ENCODE measurements around the gene ARHGAP31. TPM values are rescaled to one million over a fixed set of nuclear protein-coding genes. Genes with fewer than 3 reads are reported as not detected.
A peak's percentile ranks its signal among the peaks of the same experiment; 100 is the strongest.

ARHGAP31 gene
- total and polyA plus RNA-seq, 2 experiments from 2014 or later: 1.2 to 4.3 TPM

DNA sequence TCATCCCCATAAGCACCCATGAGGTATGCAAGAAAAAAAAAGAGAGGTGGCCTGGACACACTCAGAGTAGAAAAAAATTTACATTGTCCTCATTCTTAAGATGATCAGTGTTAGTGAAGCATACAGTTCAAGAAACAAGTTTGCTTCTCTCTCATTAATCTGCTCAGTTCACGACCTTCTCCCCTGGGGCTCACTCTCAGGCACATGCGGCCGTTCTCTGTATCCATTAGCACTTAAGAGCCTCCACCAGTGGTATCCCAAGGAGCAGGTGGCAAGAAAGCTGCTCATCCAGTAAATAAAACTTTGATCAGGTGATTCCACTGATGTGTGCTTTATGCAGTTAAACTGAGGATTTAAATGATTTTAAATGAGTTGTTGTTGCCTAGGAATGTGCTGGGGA, 57.4 kb downstream of the ARHGAP31 start:
- no peaks in the 10 kb centered on the region for H3K79me2 ChIP-seq (replicated peaks; ENCODE audit: insufficient read depth)
- no peaks in the 10 kb centered on the region for H4K20me1 ChIP-seq (replicated peaks; ENCODE audit: insufficient read depth)
- peaks cover 62% of the 10 kb centered on the region for H3K4me1 Mint-ChIP-seq
- H3K27ac Mint-ChIP-seq: no peak overlapping the region
- DNase-seq (ENCODE audit: low spot score): no peak
- no peaks in the 10 kb centered on the region; the same call in 1 of the 2 replicates for H3K9me2 ChIP-seq (ENCODE audit: insufficient read depth)
- no peaks in the 10 kb centered on the region; the same call in 1 of the 2 replicates for H3F3A ChIP-seq (replicated peaks; ENCODE audit: low read depth)
- H3K36me3 Mint-ChIP-seq (ENCODE audit: low read depth): peaks cover 15% of the 10 kb centered on the region
- H2AFZ ChIP-seq: no peak overlapping the region
- ATAC-seq: no peak
- no peaks in the 10 kb centered on the region for H3K36me3 ChIP-seq (ENCODE audit: insufficient read depth)
- H3K4me3 ChIP-seq: no peak overlapping the region
- H3K27ac ChIP-seq (ENCODE audit: low read depth): no peak overlapping the region; the same call in 1 of the 2 replicates
- H3K4me2 ChIP-seq: peak overlapping the region; percentile 63; the same call in 1 of the 2 replicates
- no peak overlapping the region for H3K4me3 Mint-ChIP-seq
- no peaks in the 10 kb centered on the region for H3K27me3 ChIP-seq (ENCODE audit: insufficient read depth)
- H3K27me3 Mint-ChIP-seq (ENCODE audit: insufficient read depth, low read depth, poor library complexity): peaks cover 3% of the 10 kb centered on the region
- peaks cover 15% of the 10 kb centered on the region for H3K9me3 Mint-ChIP-seq
- peaks cover 54% of the 10 kb centered on the region for H3K4me1 ChIP-seq (ENCODE audit: insufficient read depth)
- TF ChIP-seq, protein P1, sequence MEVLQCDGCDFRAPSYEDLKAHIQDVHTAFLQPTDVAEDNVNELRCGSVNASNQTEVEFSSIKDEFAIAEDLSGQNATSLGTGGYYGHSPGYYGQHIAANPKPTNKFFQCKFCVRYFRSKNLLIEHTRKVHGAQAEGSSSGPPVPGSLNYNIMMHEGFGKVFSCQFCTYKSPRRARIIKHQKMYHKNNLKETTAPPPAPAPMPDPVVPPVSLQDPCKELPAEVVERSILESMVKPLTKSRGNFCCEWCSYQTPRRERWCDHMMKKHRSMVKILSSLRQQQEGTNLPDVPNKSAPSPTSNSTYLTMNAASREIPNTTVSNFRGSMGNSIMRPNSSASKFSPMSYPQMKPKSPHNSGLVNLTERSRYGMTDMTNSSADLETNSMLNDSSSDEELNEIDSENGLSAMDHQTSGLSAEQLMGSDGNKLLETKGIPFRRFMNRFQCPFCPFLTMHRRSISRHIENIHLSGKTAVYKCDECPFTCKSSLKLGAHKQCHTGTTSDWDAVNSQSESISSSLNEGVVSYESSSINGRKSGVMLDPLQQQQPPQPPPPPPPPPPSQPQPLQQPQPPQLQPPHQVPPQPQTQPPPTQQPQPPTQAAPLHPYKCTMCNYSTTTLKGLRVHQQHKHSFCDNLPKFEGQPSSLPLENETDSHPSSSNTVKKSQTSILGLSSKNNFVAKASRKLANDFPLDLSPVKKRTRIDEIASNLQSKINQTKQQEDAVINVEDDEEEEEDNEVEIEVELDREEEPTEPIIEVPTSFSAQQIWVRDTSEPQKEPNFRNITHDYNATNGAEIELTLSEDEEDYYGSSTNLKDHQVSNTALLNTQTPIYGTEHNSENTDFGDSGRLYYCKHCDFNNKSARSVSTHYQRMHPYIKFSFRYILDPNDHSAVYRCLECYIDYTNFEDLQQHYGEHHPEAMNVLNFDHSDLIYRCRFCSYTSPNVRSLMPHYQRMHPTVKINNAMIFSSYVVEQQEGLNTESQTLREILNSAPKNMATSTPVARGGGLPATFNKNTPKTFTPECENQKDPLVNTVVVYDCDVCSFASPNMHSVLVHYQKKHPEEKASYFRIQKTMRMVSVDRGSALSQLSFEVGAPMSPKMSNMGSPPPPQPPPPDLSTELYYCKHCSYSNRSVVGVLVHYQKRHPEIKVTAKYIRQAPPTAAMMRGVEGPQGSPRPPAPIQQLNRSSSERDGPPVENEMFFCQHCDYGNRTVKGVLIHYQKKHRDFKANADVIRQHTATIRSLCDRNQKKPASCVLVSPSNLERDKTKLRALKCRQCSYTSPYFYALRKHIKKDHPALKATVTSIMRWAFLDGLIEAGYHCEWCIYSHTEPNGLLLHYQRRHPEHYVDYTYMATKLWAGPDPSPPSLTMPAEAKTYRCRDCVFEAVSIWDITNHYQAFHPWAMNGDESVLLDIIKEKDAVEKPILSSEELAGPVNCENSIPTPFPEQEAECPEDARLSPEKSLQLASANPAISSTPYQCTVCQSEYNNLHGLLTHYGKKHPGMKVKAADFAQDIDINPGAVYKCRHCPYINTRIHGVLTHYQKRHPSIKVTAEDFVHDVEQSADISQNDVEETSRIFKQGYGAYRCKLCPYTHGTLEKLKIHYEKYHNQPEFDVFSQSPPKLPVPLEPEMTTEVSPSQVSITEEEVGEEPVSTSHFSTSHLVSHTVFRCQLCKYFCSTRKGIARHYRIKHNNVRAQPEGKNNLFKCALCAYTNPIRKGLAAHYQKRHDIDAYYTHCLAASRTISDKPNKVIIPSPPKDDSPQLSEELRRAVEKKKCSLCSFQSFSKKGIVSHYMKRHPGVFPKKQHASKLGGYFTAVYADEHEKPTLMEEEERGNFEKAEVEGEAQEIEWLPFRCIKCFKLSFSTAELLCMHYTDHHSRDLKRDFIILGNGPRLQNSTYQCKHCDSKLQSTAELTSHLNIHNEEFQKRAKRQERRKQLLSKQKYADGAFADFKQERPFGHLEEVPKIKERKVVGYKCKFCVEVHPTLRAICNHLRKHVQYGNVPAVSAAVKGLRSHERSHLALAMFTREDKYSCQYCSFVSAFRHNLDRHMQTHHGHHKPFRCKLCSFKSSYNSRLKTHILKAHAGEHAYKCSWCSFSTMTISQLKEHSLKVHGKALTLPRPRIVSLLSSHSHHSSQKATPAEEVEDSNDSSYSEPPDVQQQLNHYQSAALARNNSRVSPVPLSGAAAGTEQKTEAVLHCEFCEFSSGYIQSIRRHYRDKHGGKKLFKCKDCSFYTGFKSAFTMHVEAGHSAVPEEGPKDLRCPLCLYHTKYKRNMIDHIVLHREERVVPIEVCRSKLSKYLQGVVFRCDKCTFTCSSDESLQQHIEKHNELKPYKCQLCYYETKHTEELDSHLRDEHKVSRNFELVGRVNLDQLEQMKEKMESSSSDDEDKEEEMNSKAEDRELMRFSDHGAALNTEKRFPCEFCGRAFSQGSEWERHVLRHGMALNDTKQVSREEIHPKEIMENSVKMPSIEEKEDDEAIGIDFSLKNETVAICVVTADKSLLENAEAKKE (CRISPR knock-in tag; IDR thresholded peaks at IDR 0.05): no peak
- TF ChIP-seq CREB1 (CRISPR knock-in tag; IDR thresholded peaks at IDR 0.05; ENCODE audit: low read depth) (no peak), EZH2 (IDR thresholded peaks at IDR 0.05; ENCODE audit: low read depth, unreplicated experiment) (no peak), ZNF331 (CRISPR knock-in tag; IDR thresholded peaks at IDR 0.05; ENCODE audit: low read depth) (no peak), STAT1 (IDR thresholded peaks at IDR 0.05; ENCODE audit: unreplicated experiment) (no peak), CTCF (conservative IDR thresholded peaks at IDR 0.05; ENCODE audit: low read depth in 2 of 2) (no peak), EZH2phosphoT487 (IDR thresholded peaks at IDR 0.05; ENCODE audit: unreplicated experiment) (no peak), POLR2AphosphoS5 (IDR thresholded peaks at IDR 0.05; ENCODE audit: low read depth) (no peak), NANOG (IDR thresholded peaks at IDR 0.05; ENCODE audit: borderline replicate concordance) (no peak), ETS1 (IDR thresholded peaks at IDR 0.05) (no peak), JUNB (IDR thresholded peaks at IDR 0.05; ENCODE audit: unreplicated experiment) (no peak), ZNF114 (CRISPR knock-in tag; IDR thresholded peaks at IDR 0.05) (no peak)

All from GM23338 (cell line).